SU-DHL-6 (cell line): ENCODE results near the gene GLO1.

ENCODE experiments used
- EZH2phosphoT487 ChIP-seq: fragments of 200-600 bp; sonication (generic), shearing (Covaris generic); conservative IDR thresholded peaks from 2 replicates; pipeline ENCODE4 v1.6.1; 2018; ENCODE audit warnings: mild to moderate bottlenecking, antibody characterized with exemption, low read length, moderate library complexity, mixed read lengths
- TF ChIP-seq, protein P1 (sequence below): fragments of 200-600 bp; sonication (generic); IDR thresholded peaks from one replicate; pipeline ENCODE4 v1.5.1; 2017; ENCODE audit warnings: antibody characterized with exemption, mild to moderate bottlenecking, low read length, moderate library complexity; ENCODE audit not compliant: insufficient read depth, poor library complexity, severe bottlenecking

- TF ChIP-seq, protein P1, sequence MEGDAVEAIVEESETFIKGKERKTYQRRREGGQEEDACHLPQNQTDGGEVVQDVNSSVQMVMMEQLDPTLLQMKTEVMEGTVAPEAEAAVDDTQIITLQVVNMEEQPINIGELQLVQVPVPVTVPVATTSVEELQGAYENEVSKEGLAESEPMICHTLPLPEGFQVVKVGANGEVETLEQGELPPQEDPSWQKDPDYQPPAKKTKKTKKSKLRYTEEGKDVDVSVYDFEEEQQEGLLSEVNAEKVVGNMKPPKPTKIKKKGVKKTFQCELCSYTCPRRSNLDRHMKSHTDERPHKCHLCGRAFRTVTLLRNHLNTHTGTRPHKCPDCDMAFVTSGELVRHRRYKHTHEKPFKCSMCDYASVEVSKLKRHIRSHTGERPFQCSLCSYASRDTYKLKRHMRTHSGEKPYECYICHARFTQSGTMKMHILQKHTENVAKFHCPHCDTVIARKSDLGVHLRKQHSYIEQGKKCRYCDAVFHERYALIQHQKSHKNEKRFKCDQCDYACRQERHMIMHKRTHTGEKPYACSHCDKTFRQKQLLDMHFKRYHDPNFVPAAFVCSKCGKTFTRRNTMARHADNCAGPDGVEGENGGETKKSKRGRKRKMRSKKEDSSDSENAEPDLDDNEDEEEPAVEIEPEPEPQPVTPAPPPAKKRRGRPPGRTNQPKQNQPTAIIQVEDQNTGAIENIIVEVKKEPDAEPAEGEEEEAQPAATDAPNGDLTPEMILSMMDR = no peak
- no peak for TF ChIP-seq EZH2phosphoT487
These were observed 70.5 kb downstream of the GLO1 start for GRCh38 chr6:38632490-38632889.
